SK-N-MC (cell line): Measurements from ENCODE around the gene SMARCD1.

Source experiments
- EZH2 ChIP-seq: fragments of 200-600 bp; sonication (generic); IDR thresholded peaks from one replicate; pipeline ENCODE4 v1.6.1; 2017; ENCODE audit warnings: antibody characterized with exemption
- POLR2AphosphoS5 ChIP-seq: IDR thresholded peaks from 2 replicates; pipeline ENCODE4 v1.6.1; 2012; ENCODE audit warnings: mild to moderate bottlenecking, low read depth, low read length, borderline replicate concordance

DNA sequence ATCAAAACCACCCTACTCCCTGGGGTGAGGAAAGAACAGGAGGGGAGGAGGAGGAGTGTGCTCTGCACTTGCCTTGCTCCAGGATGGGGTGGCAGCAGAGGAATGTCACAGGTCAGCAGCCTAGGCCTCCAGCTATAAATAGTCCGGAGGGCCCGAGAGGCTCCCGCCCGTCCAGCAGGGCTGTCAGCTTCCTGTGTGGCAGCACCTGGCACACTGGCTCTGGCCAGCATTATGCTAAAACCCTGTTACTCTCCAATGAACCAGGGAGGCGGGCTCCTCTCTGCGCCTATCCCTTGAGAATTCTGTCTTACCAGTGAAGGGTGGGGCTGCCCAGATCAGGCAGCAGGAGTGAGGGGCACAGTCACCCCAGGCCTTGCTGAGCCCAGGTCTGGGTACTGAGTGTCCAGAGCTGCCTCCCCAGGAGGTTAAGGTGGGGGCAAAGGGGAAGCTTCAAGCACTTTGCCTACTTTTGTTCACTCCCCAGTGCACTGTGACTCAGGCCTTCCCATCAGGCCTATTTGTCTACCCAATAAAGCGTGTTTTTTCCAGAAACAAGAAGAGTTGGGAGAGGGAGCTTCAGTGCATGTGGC is 25.7 kb downstream of the SMARCD1 start:
- TF ChIP-seq POLR2AphosphoS5: no peak
- TF ChIP-seq EZH2: no peak
